COLO829 (cell line): ENCODE results near the gene IL17REL.
"Not testable (repeated sequence)": the region's sequence is repeated elsewhere in the genome, so short reads cannot be mapped to it uniquely, and the experiment has no call there.

Experiments
- DNase-seq: peaks from one replicate; pipeline ENCODE4 v3.0.0; 2012; ENCODE audit warnings: low spot score

Gene IL17REL

DNA sequence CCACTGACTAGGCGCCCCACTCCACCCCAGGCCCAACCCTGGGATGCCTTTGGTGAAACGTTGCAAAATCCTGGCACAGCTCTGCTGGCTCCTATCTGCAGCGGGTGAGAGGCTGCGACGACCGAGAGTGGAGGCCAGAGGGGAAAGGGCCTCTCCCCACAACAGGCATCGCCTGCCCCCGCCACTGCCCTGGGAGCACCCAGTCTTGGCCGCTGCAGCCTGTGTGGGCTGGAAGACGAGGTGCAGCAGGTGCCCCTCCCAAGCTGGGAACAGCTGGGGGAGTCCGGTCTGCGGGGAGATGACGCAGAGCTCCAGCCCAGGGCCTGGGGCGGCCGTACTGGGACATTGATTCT, 56.2 kb downstream of the IL17REL start:
- no peak for DNase-seq

DNA sequence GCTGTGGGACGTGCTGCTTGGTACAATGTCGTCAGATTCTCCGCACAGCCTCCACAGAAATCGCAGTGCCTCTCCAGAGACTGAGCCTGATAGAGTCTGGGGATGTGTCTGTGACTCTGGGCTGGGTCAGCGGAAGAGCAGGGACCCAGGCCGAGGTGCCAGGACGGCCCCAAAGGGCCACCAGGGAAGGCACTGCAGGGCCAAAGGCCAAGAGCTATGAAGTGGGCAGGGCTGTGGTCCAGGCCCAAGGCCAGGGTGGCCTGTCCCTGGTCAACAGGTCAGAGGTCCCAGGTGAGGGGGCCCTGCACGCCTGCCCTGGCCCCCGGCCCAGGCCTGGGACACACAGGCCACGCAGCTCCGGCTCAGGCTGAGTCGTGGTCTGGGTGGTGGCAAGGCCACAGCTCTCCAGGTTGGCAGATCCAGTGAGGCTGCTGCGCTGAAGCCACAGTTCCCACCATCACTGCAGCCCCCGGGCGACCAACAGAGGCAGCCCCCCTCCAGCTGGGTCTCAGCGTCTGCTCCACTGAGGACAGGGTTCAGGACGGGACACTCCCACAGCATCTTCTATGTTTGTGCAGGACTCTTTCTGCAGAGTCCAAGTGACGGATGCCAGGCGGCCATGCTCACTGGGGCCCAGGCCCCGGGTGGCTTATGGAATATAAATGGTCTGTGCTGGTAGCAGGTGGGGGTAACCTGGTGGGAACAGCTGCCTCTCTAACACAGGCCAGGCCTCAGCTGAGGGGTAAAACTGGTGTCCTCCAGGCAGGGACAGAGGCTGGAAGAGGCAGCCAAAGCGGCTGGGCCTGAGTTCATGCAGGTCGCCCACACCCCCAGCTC, 56.8 kb downstream of the IL17REL start:
- DNase-seq, result no peak

- no peak for DNase-seq
These were observed 57.5 kb downstream of the IL17REL start for GRCh38 chr22:49954991-49955580.

GRCh38 chr22:49954354-49954753, 58.2 kb downstream of the IL17REL start:
- DNase-seq, result no peak

- no peak for DNase-seq
These were observed 58.8 kb downstream of the IL17REL start for GRCh38 chr22:49953680-49954344.

DNA sequence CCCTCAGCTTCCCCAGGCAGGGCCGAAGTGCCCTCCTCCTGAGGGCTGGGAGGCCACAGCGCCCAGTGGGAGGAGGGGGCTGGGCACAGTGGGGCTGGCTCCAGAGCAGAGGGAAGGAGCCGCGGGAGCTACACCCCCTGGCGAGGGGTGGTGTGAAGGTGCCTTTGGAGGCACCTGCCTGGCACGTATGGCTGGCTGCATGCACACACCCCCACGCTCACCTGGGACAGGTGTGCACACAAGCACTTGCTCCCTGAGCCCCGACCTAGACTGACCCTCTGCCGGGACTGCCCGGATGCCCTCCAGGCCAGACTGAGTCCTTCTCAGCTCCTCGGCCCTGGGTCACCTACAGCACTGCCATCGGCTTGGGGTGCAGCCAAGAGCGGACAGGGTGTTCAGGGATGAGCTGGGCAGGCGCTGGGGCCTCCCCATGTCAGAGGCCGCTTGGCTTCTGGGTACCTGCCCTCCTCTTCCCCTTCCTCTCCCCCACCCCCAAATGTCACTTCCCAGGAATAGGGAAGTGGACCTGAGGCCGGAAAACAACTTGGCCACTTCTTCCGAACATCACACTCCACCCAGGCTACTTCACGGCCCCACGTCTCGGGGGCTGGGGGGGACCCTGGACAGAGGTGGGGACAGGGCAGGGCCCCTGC, 59.4 kb downstream of the IL17REL start:
- DNase-seq, result no peak

GRCh38 chr22:49951986-49952896, 60.3 kb downstream of the IL17REL start:
- DNase-seq, result no peak

- DNase-seq, result no peak
These were observed 60.9 kb downstream of the IL17REL start for GRCh38 chr22:49951678-49951985.

DNA sequence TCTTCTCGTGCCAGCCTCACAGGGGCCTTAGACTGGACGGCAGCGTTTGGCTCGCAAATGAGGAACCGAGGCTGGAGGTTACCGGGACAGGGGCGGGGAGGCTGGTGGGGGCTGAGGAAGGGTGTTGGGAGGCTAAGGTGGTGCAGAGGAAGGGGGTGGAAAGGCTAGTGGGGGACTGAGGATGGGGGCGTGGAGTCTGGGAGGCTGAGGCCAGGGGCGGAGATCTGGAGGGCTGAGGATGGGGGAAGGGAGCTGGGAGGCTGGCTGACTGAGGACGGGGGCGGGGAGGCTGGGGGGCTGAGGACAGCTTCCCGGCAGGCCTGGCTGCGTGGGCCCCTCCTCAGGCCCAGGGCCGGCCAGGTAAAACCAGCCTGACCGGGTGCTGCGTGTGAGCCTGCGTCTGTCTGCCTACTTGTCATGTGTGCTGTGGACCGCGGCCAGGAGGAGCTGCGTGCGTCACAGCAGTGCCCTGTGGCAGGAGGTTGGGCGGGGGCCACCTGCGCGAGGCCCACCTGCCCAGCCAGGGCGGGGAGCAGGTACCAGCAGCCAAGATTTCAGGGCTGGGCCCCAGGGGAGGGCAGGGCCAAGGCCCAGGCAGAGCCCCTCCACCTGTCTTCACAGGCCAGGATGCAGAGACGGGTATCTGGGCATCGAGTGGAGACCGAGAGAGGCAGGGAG, 61.4 kb downstream of the IL17REL start:
- DNase-seq, result no peak

DNA sequence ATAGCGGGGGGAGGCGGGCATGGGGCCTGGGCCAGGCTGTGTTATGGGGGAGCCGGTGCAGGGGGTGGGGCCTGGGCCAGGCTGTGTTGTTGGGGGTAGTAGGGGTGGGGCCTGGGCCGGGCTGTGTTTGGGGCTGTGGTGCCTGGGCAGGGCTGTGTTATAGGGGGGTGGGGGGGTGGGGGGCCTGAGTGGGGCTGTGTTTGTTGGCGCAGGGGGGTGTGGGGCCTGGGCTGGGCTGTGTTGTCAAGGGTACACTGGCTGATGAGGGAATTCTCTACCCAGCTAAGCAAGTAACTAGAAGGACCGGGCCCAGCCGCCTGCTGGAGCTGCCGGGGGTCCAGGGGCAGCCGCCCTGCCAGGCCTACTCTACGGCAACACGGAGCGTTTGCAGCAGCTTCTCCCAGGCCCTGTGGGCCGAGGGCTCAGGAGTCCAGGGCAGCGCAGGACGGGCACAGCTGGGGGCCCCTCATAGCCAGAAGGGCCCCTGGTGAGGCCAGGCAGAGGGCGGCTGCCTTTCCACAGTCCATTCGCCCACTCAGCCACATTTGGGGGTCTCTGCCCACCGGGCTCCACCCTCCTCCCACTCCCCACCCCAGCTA, 62.1 kb downstream of the IL17REL start:
- no peak for DNase-seq

GRCh38 chr22:49949914-49950292, 62.7 kb downstream of the IL17REL start:
- no peak for DNase-seq

DNA sequence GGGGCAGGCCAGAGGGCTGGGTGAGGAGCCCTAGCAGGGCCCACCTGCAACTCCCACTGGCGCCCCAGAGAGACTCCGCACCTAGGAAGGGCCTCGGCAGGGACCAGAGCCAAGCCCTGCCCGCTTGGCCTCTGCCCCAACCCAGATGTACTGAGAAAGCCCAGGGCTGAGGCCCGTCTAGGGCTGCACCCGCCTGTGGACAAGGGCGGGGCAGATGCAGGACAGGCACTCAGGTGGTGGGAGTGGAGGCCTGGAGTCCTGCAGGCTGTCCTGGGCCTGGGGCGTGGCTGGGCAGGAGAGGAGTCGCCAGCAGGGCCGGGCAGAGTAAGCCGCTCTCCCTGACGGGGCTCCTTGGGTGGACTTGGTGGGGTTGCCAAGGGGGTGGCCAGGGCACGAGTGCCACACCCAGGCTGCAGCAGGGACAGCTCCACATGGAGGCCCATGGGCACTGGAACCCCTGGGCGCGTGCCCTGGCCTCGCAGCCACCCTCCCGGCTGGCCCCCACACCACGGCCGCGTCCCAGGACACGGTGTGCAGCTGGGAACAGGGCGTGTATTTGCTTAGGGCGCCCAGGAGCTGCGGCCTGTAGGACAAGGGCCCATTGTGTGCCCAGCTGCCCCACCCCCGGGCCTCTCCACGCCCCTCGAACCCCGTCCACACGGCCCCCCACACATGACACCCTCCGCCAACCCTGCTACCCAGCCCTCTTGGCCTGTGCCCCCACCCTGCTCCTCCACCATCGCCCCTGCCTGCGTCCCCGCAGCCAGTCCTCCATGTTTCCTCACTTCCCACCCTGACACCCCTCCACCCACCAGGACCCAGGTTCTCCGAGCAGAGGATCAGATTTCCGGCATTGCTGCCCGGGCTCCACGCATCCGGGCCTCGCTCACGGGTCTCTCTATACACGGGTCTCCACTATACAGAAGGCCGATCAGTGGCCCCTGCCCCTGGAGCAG, 63.3 kb downstream of the IL17REL start:
- DNase-seq, result no peak

DNA sequence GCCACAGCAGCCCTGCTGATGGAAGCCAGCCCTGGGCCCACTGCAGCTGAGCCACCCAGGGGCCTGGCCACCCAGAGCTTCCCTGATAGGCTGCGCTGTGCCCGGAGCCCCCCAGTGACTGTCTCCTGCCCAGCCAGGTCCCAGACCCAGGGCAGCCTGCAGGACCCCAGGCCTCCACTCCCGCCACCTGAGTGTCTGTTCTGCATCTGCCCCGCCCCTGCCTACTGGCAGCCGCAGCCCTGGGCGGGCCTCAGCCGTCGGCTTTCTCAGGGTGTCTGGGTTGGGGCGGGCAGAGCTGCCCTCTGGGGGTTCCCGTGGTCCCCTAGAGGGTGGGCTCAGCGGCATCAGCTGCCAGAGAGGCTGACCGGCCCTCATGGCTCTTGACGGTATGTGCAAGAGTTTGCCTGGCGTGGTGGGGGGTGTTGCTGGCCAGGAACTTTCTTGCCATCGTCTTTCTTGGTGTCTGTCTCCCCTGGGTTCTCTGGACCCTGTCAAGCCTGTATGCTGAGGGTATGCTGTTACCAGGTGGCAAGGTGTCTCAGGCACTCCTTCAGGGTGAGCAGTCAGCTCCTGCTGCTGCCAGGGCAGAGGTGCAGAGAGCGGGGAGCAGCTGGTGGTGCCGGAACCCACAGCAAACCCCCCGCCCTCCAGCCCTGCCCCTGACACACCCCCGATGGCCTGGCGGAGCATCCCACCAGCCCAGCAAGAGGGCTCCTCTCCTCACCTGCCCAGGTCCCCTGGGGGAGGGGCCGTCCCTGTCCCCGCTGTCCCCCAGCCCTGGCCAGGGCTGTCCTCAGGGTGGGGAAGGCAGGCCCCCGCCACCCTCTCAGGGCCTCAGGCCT, 64.2 kb downstream of the IL17REL start:
- DNase-seq, result no peak

GRCh38 chr22:49947296-49947622, 65.3 kb downstream of the IL17REL start:
- no peak for DNase-seq

GRCh38 chr22:49946612-49947295, 65.8 kb downstream of the IL17REL start:
- no peak for DNase-seq

- not testable (repeated sequence) for DNase-seq
These were observed 67.3 kb downstream of the IL17REL start for GRCh38 chr22:49945042-49945794.
